SU-DHL-6 (cell line): ENCODE results near the gene GNAQ.

ENCODE experiments used
- CTCF ChIP-seq: fragments of 200-600 bp; sonication (generic); IDR thresholded peaks from one replicate; pipeline ENCODE4 v1.5.1; 2017; ENCODE audit warnings: antibody characterized with exemption, mild to moderate bottlenecking, low read length, moderate library complexity; ENCODE audit not compliant: insufficient read depth, poor library complexity, severe bottlenecking
- EZH2phosphoT487 ChIP-seq: fragments of 200-600 bp; sonication (generic), shearing (Covaris generic); conservative IDR thresholded peaks from 2 replicates; pipeline ENCODE4 v1.6.1; 2018; ENCODE audit warnings: mild to moderate bottlenecking, antibody characterized with exemption, low read length, moderate library complexity, mixed read lengths

DNA sequence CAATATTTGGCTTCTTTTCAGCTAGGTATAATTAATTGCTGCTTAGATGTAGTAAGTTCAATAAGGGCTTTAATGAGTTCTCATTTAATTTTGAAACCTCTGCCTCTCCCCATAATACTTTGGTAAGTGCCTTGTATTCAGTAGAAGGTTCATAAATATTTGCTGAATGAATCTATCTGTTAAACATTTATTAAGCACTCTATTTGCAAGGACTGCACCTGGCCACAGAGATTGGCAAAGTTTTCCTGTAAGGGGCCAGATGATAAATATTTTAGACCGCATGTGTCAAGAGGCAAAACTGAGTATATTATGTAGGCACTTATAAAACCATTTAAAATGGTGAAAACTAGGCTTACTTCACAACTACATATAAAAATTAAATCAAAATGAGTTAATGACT lies 364.5 kb downstream of the GNAQ start:
- no peak for TF ChIP-seq CTCF
- TF ChIP-seq EZH2phosphoT487, result no peak
